GM19324 (cell line): ENCODE measurements around the gene LMNTD2.
"Not testable (repeated sequence)": the region's sequence is repeated elsewhere in the genome, so short reads cannot be mapped to it uniquely, and the experiment has no call there.

Source experiments
- ATAC-seq: cut with Tn5 transposase; IDR thresholded peaks from one replicate; pipeline ENCODE4 v1.9.1; 2021; ENCODE audit warnings: mild to moderate bottlenecking, moderate library complexity; ENCODE audit not compliant: unreplicated experiment, low FRiP score

Gene LMNTD2

GRCh38 chr11:516918-517685, 43.4 kb downstream of the LMNTD2 start:
- not testable (repeated sequence) for ATAC-seq

- ATAC-seq: no peak
Measured at GRCh38 chr11:516400-516799, 44.1 kb downstream of the LMNTD2 start.

GRCh38 chr11:515131-515530, 45.4 kb downstream of the LMNTD2 start:
- ATAC-seq: no peak

GRCh38 chr11:514606-515005, 45.9 kb downstream of the LMNTD2 start:
- ATAC-seq: no peak

- no peak for ATAC-seq
Measured at GRCh38 chr11:512761-513595, 47.6 kb downstream of the LMNTD2 start.

GRCh38 chr11:508956-509355, 51.6 kb downstream of the LMNTD2 start:
- ATAC-seq: no peak

- ATAC-seq: no peak
Measured at GRCh38 chr11:507727-508515, 52.6 kb downstream of the LMNTD2 start.

- ATAC-seq: peak; percentile 53
Measured at GRCh38 chr11:506995-507726, 53.4 kb downstream of the LMNTD2 start, which contains the start of gene RNH1. Gene RNH1, minus strand, starts transcription at chr11:507242. Its CDS starts 5,080 bp downstream, at chr11:502162.

GRCh38 chr11:506238-506994, 54.1 kb downstream of the LMNTD2 start:
- ATAC-seq: peak; percentile 81

- no peak for ATAC-seq
Measured at GRCh38 chr11:504994-505344, 55.6 kb downstream of the LMNTD2 start.
